NCI-H2107 treated with DMSO at 0.1 percent for 48 hours (cell line): ENCODE data around the gene ZFAND5.

Source experiments
- DNase-seq: peaks from one replicate; lab custom pipeline; 2025; ENCODE audit not compliant: unreplicated experiment; lab: John Stamatoyannopoulos, UW

The ZFAND5 gene

GRCh38 chr9:72363236-72363635 is 1.8 kb downstream of the ZFAND5 start:
- no peak for DNase-seq

GRCh38 chr9:72362680-72363139 is 2.3 kb downstream of the ZFAND5 start:
- DNase-seq = peak; percentile 35

GRCh38 chr9:72362118-72362531 is 2.9 kb downstream of the ZFAND5 start:
- DNase-seq = no peak

- DNase-seq = no peak
Observed at GRCh38 chr9:72361217-72361616, 3.8 kb downstream of the ZFAND5 start.

- no peak for DNase-seq
Observed at GRCh38 chr9:72360324-72360723, 4.7 kb downstream of the ZFAND5 start.

GRCh38 chr9:72356041-72356582 is 8.9 kb downstream of the ZFAND5 start:
- DNase-seq = no peak

- DNase-seq = no peak
Observed at GRCh38 chr9:72355153-72355552, 9.9 kb downstream of the ZFAND5 start.

- no peak for DNase-seq
Observed at GRCh38 chr9:72354704-72355103, 10.3 kb downstream of the ZFAND5 start.

GRCh38 chr9:72353455-72354116 is 11.4 kb downstream of the ZFAND5 start:
- no peak for DNase-seq

- no peak for DNase-seq
Observed at GRCh38 chr9:72352911-72353388, 12.1 kb downstream of the ZFAND5 start.

- DNase-seq = no peak
Observed at GRCh38 chr9:72351538-72352453, 13.2 kb downstream of the ZFAND5 start.

GRCh38 chr9:72349911-72350310 is 15.1 kb downstream of the ZFAND5 start:
- no peak for DNase-seq

- DNase-seq = no peak
Observed at GRCh38 chr9:72349240-72349639, 15.8 kb downstream of the ZFAND5 start.

- no peak for DNase-seq
Observed at GRCh38 chr9:72346333-72346732, 18.7 kb downstream of the ZFAND5 start.

- no peak for DNase-seq
Observed at GRCh38 chr9:72338631-72339030, 26.4 kb downstream of the ZFAND5 start.

- DNase-seq = no peak
Observed at GRCh38 chr9:72337286-72337685, 27.7 kb downstream of the ZFAND5 start.

- no peak for DNase-seq
Observed at GRCh38 chr9:72334658-72335337, 30.2 kb downstream of the ZFAND5 start.

- DNase-seq = no peak
Observed at GRCh38 chr9:72333709-72334108, 31.3 kb downstream of the ZFAND5 start.

- no peak for DNase-seq
Observed at GRCh38 chr9:72333197-72333596, 31.8 kb downstream of the ZFAND5 start.

- DNase-seq = no peak
Observed at GRCh38 chr9:72332351-72332750, 32.7 kb downstream of the ZFAND5 start.

GRCh38 chr9:72327631-72328030 is 37.4 kb downstream of the ZFAND5 start:
- no peak for DNase-seq
